Spleen (tissue), 7 donors: ENCODE results near the gene DEF6.

Source experiments
- POLR2A ChIP-seq, 3 donors: fragments of 450-650 bp; IDR thresholded peaks; one replicate each; pipeline ENCODE4 v1.5.1; 2017; ENCODE audit warnings: antibody characterized with exemption in 3 of 3, mild to moderate bottlenecking in 1 of 3
- POLR2AphosphoS5 ChIP-seq, 3 donors: sonication (generic); formaldehyde crosslinking; IDR thresholded peaks; one replicate each; pipeline ENCODE4 v1.5.1; 2017; ENCODE audit warnings: antibody characterized with exemption in 3 of 3
- TF ChIP-seq, protein P1 (sequence below), 11 experiments: fragments of 200-600 bp in 7 of 11; fragments of 450-650 bp in 4 of 11; sonication (generic) in 4 of 11; IDR thresholded peaks in 8 of 11; conservative IDR thresholded peaks in 3 of 11; 1 replicate in 7 of 11; 2 replicates in 4 of 11; pipeline versions ENCODE4 v1.4.0 to v1.8.0; 2016 to 2021; ENCODE audit warnings: antibody characterized with exemption in 11 of 11, inconsistent platforms in 4 of 11, mild to moderate bottlenecking in 1 of 11
- donor health status: DM: no; HTN: no; CAD: no; lungs with moderate emphysema.
- donor health status: DM: no; HTN: no; CAD: no.
- donor health status: DM: no; HTN: no; CAD: no.

DNA sequence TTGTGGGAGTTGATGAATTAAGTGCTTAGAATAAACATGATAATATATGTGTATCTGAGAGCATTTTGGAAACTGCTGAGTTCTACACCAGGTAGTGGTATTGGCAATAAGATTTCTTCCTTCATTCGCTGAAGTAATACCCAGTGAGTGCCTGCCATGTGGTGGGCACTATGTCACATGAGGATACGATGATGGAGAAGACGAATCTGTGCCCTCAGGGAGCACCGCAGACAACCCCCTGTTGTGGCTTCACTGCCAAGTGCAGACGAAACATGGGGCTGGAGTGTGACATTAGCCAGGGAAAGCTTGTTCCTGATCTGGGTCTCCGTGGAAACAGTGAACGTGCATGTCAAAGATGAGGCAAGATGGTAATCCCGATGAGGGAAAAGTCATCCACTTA lies 30.2 kb upstream of the DEF6 start:
- TF ChIP-seq, protein P1, sequence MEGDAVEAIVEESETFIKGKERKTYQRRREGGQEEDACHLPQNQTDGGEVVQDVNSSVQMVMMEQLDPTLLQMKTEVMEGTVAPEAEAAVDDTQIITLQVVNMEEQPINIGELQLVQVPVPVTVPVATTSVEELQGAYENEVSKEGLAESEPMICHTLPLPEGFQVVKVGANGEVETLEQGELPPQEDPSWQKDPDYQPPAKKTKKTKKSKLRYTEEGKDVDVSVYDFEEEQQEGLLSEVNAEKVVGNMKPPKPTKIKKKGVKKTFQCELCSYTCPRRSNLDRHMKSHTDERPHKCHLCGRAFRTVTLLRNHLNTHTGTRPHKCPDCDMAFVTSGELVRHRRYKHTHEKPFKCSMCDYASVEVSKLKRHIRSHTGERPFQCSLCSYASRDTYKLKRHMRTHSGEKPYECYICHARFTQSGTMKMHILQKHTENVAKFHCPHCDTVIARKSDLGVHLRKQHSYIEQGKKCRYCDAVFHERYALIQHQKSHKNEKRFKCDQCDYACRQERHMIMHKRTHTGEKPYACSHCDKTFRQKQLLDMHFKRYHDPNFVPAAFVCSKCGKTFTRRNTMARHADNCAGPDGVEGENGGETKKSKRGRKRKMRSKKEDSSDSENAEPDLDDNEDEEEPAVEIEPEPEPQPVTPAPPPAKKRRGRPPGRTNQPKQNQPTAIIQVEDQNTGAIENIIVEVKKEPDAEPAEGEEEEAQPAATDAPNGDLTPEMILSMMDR (IDR thresholded peaks at IDR 0.05 in 8 of 11, conservative IDR thresholded peaks at IDR 0.05 in 3 of 11): no peak
- TF ChIP-seq POLR2A (IDR thresholded peaks at IDR 0.05) (no peak), POLR2AphosphoS5 (IDR thresholded peaks at IDR 0.05) (no peak)
